H1 (cell line): ENCODE results near the gene ADCY9. TPM values are rescaled to one million over a fixed set of nuclear protein-coding genes. Genes with fewer than 3 reads are reported as not detected.

Experiments
- BRCA1 ChIP-seq: IDR thresholded peaks from 2 replicates; pipeline ENCODE4 v1.6.1; 2012; ENCODE audit warnings: low read depth, low read length, improper control_type of control experiment
- polyA plus RNA-seq, 7 experiments: library from polyadenylated mRNA; depleted of rRNA in 3 of 7; stranded (reverse) in 5 of 7; unstranded in 2 of 7; fragments of >200 nt in 5 of 7; fragments of 200-250 nt in 2 of 7; gene quantifications; 1 replicate in 5 of 7; 2 replicates in 1 of 7; 4 replicates in 1 of 7; pipeline versions ENCODE4 v1.2.1 to v1.2.3, GENCODE V29; 2011 to 2013; ENCODE audit warnings: missing spikeins in 2 of 7, mixed read lengths in 2 of 7
- total RNA-seq: library from RNA; stranded (reverse); fragmentation: NEBNext Ultra II Directional; extraction: Animal tissue kit (Norgen Biotek cat#: 25700); gene quantifications from 2 replicates; pipeline ENCODE4 v1.2.1, GENCODE V29; 2021

ADCY9 gene
- total and polyA plus RNA-seq, 2 of the 8 experiments (the other 6 are each of a cell fraction or from before 2014, with no cell fraction given): 5.4 to 13.1 TPM

DNA sequence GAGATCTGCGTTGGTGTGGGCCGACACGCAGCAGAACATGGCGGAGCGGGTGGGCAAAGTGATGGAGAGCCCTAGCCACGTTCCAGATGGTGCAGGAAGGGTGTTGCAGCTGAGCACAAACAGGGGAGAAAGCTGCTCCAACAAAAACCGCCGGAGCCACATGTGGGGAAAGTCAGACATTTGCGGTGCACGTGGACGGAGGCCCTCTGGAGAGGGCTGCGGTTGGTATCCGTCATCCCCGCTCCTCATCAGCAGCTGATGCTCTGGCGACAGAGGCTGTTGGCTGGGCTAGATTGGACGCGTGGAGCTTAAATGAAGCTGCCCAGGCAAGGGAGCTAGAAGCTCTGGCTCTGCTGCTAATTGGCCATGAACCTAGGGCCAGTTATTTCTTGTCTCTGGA, 43.5 kb upstream of the ADCY9 start (continued):
- no peak for TF ChIP-seq BRCA1
